Effector memory CD4-positive, alpha-beta T cell (primary cell): ENCODE results near the gene RHOBTB3.
A peak's percentile ranks its signal among the peaks of the same experiment; 100 is the strongest.

Experiments
- DNase-seq, 3 donors: peaks; one replicate each; pipeline ENCODE4 v3.0.0-alpha.2; 2020
- H3K27ac ChIP-seq: 2 replicates; pipeline ENCODE4 v1.7.0; 2013; ENCODE audit warnings: mild to moderate bottlenecking, low read length, moderate library complexity; ENCODE audit not compliant: insufficient read depth, poor library complexity, severe bottlenecking
- H3K27me3 ChIP-seq: replicated peaks from 2 replicates; pipeline ENCODE4 v1.7.0; 2013; ENCODE audit warnings: mild to moderate bottlenecking, low read length; ENCODE audit not compliant: insufficient read depth, control insufficient read depth, poor library complexity, severe bottlenecking
- H3K36me3 ChIP-seq: 2 replicates; pipeline ENCODE4 v1.7.0; 2013; ENCODE audit warnings: mild to moderate bottlenecking, low read length, moderate library complexity; ENCODE audit not compliant: control insufficient read depth, insufficient read depth
- H3K4me1 ChIP-seq: 2 replicates; pipeline ENCODE4 v1.7.0; 2013; ENCODE audit warnings: low read length, mild to moderate bottlenecking; ENCODE audit not compliant: control insufficient read depth, insufficient read depth, poor library complexity, severe bottlenecking
- H3K4me3 ChIP-seq: 2 replicates; pipeline ENCODE4 v1.7.0; 2013; ENCODE audit warnings: low read length, low read depth, mild to moderate bottlenecking; ENCODE audit not compliant: insufficient read depth, poor library complexity, severe bottlenecking
- H3K9me3 ChIP-seq: 2 replicates; pipeline ENCODE4 v1.7.0; 2013; ENCODE audit warnings: mild to moderate bottlenecking, low read length, moderate library complexity; ENCODE audit not compliant: control insufficient read depth

Gene RHOBTB3

DNA sequence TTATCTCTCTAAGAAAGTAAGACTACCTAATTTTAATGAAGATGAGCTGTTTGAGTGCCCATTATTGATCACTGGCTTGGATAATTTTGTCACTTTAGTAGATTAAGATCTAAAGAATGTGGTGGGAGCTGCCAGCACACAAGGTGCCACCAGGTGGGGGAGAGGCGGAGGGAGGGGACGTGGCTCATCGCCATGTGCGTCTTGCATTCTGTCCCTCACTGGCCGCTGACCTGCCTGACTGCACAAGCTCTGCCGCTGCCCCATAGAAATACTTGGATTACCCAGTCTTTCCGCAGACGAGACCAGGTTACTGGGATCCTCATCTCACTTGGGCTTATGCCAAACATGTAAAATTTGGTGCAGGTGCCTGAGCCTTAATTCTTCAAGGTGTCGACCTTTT lies 37.6 kb downstream of the RHOBTB3 start:
- H3K4me3 ChIP-seq = no peak overlapping the region
- no peaks in the 10 kb centered on the region for H3K27me3 ChIP-seq
- H3K27ac ChIP-seq = no peak overlapping the region
- no peaks in the 10 kb centered on the region for H3K36me3 ChIP-seq
- H3K9me3 ChIP-seq = no peaks in the 10 kb centered on the region
- no peak for DNase-seq
- no peaks in the 10 kb centered on the region for H3K4me1 ChIP-seq

DNA sequence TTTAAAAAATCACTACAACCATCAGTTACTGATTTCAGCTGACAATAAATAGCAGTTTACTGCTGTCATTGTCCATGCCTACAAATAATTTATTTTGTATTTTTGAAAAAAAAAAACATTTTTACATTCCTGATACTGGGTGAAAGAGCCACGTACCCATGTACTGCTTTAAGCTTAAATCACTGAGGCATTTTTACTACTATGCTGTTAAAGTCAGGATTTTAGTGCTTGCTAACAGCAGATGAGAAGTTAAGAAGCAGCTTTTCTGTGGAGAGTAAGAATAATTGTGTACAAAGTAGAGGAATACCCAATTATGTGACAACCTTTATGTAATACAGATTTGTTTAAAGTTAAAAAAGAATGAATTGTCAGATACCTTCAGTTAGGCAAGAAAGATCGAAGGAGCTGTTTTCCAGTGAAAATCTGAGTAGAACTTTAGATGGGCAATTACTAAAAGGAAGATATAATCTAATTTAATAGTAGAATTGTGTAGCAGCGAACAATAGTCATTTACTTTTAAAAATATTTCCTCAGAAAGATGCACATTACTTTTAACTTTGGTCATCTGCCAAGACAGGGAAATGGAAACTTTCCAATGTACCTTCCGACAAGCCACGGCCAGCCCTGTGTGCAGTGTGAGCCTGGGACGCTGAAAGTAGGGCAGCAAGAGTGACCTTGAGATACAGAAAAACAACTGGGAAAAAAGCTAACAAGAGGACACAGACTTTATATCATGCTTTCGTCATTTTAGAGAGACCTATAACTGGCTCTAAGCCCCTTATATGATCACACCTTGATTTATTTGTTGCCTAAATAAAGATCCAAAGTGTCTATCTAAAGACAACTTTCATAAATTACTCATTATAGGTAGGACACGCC lies 39.9 kb downstream of the RHOBTB3 start:
- Histone ChIP-seq H3K4me1 (no peaks in the 10 kb centered on the region), H3K9me3 (no peaks in the 10 kb centered on the region), H3K27me3 (no peaks in the 10 kb centered on the region), H3K27ac (no peak overlapping the region), H3K4me3 (no peak overlapping the region), H3K36me3 (no peaks in the 10 kb centered on the region)
- DNase-seq = no peak

DNA sequence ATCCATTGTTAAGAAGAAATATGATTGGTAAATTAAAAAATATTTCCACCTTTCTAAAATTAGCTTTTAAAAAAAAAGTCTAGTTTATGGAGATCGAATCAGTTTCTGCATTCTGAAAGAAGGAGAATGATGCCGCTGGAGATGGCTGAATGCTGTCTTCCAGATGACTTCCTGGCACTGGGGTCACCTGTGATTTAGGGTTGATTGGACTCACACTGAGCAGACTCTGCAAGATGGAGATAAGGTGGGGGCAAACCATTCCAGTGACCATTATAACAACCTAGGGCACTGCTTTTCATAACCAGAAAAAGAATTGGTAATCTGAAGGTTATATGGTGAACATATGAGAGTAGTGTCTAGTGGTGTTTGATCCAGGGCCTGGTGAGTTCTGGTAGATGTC lies 40.8 kb downstream of the RHOBTB3 start:
- no peaks in the 10 kb centered on the region for H3K27me3 ChIP-seq
- no peaks in the 10 kb centered on the region for H3K4me1 ChIP-seq
- no peak for DNase-seq
- H3K4me3 ChIP-seq = no peak overlapping the region
- H3K9me3 ChIP-seq = no peaks in the 10 kb centered on the region
- H3K27ac ChIP-seq = no peak overlapping the region
- no peaks in the 10 kb centered on the region for H3K36me3 ChIP-seq

DNA sequence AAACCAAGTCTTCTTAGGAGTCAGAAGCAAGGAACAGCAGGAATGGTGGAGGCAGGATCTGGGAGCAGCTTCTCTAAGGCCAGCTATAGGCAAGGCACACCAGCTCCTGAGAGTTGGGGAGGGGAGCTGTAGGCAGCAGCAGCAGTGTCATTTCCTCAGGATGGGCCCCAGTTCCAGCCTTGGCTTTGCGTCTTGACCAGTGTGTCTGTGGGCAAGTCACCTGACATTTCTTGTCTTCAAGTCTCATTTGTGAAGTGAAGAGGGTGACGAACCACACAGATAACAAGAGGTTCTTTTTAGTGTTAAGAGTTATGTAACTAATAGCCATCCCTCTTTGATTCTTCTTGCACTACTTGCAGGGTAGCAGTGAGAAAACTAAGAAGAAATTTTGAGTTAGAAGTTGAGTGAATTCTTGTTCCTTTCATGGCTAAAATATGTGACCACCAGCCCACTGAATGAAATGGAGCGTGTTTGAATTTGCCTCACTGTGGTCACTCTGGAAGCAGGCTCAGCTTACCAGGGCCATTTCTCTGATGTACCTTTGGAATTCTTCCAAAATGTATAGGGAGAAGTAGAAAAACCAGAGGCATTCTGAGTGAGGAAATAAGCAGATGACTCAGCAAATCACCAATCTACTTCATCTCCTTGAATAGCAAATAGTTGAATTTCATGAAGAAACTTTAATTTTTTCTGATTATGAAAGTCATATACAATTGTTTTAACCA lies 42.4 kb downstream of the RHOBTB3 start:
- no peaks in the 10 kb centered on the region for H3K36me3 ChIP-seq
- DNase-seq = no peak
- H3K9me3 ChIP-seq = no peaks in the 10 kb centered on the region
- no peak overlapping the region for H3K27ac ChIP-seq
- H3K27me3 ChIP-seq = no peaks in the 10 kb centered on the region
- no peak overlapping the region for H3K4me3 ChIP-seq
- H3K4me1 ChIP-seq = no peaks in the 10 kb centered on the region

DNA sequence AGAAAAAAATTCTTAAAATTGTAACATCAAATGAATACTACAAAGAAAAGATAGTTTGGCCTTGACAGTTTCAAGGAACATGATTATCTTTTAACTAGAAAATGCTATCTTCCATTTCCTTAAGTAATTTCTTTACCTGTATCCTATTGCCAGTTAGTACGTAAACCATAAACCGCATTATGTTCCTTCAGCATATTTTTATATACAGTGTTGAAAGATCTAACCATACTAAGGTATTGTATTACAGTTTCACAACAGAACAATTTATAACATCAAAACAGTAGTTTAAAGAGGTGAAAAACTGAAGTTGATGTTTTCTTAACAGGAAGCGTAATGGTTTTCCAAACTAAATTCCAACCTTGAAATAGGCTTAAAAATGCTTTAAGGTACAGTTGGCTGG lies 46.3 kb downstream of the RHOBTB3 start:
- H3K9me3 ChIP-seq = no peaks in the 10 kb centered on the region
- no peaks in the 10 kb centered on the region for H3K36me3 ChIP-seq
- DNase-seq = no peak
- H3K27ac ChIP-seq = no peak overlapping the region
- H3K27me3 ChIP-seq = no peaks in the 10 kb centered on the region
- H3K4me3 ChIP-seq = no peak overlapping the region
- no peaks in the 10 kb centered on the region for H3K4me1 ChIP-seq

DNA sequence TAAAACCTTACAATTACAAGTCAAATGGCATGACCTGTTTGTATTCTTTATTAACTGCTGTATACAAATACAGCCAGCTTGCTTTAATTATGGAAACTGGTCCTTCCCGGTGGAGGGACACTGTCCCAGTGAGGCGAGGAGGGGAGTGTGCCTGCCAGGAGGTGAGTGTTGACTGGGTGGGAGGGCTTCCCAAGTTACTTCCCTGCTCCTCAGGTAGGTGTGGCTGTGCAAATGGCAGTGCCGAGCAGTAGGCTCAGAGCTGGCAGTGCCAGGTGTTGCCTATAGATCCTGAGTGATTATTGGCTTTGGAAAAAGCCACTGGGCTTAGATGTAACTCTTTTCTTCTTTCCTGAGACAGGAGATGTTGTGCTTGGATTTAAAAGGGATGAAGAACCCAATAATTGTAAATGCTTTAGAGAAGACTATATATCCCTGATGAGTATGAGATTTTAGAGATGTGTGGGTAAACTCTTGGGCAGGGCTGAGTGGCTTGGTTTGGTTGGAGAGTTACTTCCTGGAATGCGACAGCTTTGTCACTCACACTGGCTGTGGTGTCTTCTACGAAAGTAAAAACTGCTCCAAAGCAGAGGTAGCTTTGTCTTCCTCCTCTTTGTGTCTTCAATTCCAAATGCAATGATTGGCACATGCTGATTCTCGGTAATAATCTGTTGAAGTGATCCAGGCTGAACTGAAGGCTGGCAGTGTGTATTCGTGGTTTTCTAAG lies 47.7 kb downstream of the RHOBTB3 start:
- no peak overlapping the region for H3K27ac ChIP-seq
- no peak for DNase-seq
- no peak overlapping the region for H3K4me3 ChIP-seq
- no peaks in the 10 kb centered on the region for H3K4me1 ChIP-seq
- no peaks in the 10 kb centered on the region for H3K9me3 ChIP-seq
- no peaks in the 10 kb centered on the region for H3K27me3 ChIP-seq
- H3K36me3 ChIP-seq = no peaks in the 10 kb centered on the region

DNA sequence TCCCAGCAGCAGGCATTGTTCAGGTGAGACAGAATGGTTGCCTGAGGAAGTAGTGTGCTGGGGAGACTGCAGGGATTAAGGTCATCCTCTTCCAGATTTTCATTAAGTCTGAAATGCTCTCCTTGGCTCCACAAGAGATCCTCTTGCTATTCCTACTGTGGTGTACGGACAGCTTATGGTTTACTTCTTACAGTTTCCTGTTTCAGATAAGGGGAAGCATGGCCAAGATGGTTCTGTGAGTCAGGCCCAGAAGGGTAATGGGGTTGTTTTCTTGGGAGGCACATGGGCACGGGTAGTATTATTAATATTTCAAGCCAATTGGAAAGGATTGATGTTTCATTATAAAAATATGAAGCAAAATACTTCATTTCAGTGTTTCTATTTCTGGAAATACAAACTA lies 48.5 kb downstream of the RHOBTB3 start:
- H3K9me3 ChIP-seq = no peaks in the 10 kb centered on the region
- H3K27ac ChIP-seq = no peak overlapping the region
- H3K4me3 ChIP-seq = no peak overlapping the region
- DNase-seq = no peak
- no peaks in the 10 kb centered on the region for H3K4me1 ChIP-seq
- H3K36me3 ChIP-seq = no peaks in the 10 kb centered on the region
- no peaks in the 10 kb centered on the region for H3K27me3 ChIP-seq

DNA sequence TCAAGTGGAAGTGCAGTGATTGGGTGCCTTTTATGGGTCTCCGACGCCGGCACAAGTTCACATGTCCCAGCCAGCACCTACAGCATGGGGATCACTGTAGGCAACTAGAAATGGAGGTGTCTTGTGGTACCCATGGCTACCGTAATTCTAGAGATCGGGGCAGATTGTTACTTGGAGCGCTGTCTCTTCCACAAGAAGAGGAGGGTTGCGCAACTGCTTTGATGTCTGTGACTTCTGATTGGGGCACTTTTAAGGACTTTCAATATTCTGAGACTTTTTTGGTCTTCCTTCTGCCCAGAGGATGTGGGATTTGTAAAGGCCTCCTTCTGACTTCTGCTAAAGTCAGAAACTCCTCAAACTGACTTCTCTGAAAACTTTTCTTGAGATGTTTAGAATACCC lies 49.5 kb downstream of the RHOBTB3 start:
- no peaks in the 10 kb centered on the region for H3K4me1 ChIP-seq
- DNase-seq = no peak
- no peaks in the 10 kb centered on the region for H3K27me3 ChIP-seq
- no peaks in the 10 kb centered on the region for H3K36me3 ChIP-seq
- no peaks in the 10 kb centered on the region for H3K9me3 ChIP-seq
- H3K27ac ChIP-seq = no peak overlapping the region
- no peak overlapping the region for H3K4me3 ChIP-seq

DNA sequence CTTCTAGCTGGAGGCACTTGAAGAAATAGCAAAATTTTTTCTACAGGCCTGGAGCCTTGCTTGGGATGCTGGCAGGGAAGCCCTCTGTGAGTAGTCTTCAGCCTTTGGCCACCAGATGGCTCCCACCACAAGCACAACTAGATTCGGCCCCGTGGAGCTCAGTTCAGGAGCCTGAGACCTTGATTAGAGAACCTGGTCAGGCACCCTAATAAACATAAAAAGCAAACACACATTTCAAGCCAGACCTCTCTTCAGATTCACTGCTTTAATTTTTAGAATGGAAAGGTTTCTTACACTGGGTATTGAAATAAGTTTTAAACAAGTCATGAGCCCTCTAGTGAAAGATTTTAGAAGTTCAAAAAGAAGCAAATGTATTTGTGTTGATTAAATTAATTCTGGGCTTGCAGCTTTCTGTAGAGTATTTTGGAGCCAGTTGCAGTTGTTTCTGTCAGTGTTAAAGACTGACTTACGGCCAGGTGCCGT lies 50.0 kb downstream of the RHOBTB3 start:
- H3K4me3 ChIP-seq = peak overlapping the region; percentile 14
- H3K9me3 ChIP-seq = no peaks in the 10 kb centered on the region
- DNase-seq = peak; percentile 41 to 62 (median 43)
- H3K36me3 ChIP-seq = no peaks in the 10 kb centered on the region
- H3K4me1 ChIP-seq = no peaks in the 10 kb centered on the region
- H3K27ac ChIP-seq = no peak overlapping the region
- H3K27me3 ChIP-seq = no peaks in the 10 kb centered on the region
